GM12878 (cell line): ENCODE results near the gene NT5C. TPM values are rescaled to one million over a fixed set of nuclear protein-coding genes. Genes with fewer than 3 reads are reported as not detected.

Source experiments
- ATAC-seq: fragments of 200-7000 bp; cut with Tn5 transposase; 3 replicates; pipeline ENCODE4 v1.9.1; 2020; ENCODE audit warnings: mild to moderate bottlenecking, moderate library complexity
- BruUV-seq: library from RNA; stranded (reverse); fragments of 400-500 nt; replicated peaks from 2 replicates; lab custom pipeline; 2021; lab: Mats Ljungman, UMichigan
- CTCF ChIA-PET: fragments of 300-600 bp; sonication (Branson Sonifier 250); formaldehyde crosslinking; extraction: SDS; loops from one replicate; lab custom pipeline; 2021; ENCODE audit warnings: inconsistent platforms; lab: Yijun Ruan, JAX
- POLR2A ChIA-PET: fragments of 350-600 bp; formaldehyde crosslinking; extraction: SDS; loops from one replicate; lab custom pipeline; 2021; ENCODE audit warnings: inconsistent platforms; lab: Charles Lee
- RAD21 ChIA-PET: fragments of 300-600 bp; sonication (Branson Sonifier 250); formaldehyde crosslinking; loops from one replicate; lab custom pipeline; 2023; ENCODE audit warnings: antibody characterized with exemption; ENCODE audit not compliant: unreplicated experiment; lab: Charles Lee
- SMC1A ChIA-PET: fragments of 300-600 bp; sonication (Branson Sonifier 250); formaldehyde crosslinking; loops from one replicate; lab custom pipeline; 2023; ENCODE audit not compliant: unreplicated experiment, uncharacterized antibody; lab: Charles Lee
- DNase-seq: peaks from one replicate; pipeline ENCODE4 v3.0.0-alpha.2; 2011; ENCODE audit warnings: low read depth, low spot score
- FAIRE-seq: peaks from 3 replicates; lab custom pipeline; 2011; peaks lifted over from hg19 to GRCh38; lab: Jason Lieb, UNC
- H2AFZ ChIP-seq: 2 replicates; pipeline ENCODE4 v1.6.0; 2011; ENCODE audit warnings: low read depth, low read length, control low read depth; ENCODE audit not compliant: control insufficient read depth
- H3K27ac ChIP-seq: 2 replicates; pipeline ENCODE4 v1.5.1; 2011; ENCODE audit warnings: control low read depth; ENCODE audit not compliant: control insufficient read depth, insufficient read depth
- H3K27me3 ChIP-seq, 2 experiments: replicated peaks in 1 of 2; 2 replicates each; pipeline versions ENCODE4 v1.6.0 to v1.6.1; 2011; ENCODE audit warnings: low read length in 1 of 2; ENCODE audit not compliant: control insufficient read depth in 2 of 2, insufficient read depth in 2 of 2
- H3K36me3 ChIP-seq, 2 experiments: 2 replicates each; pipeline ENCODE4 v1.5.1; 2011; ENCODE audit warnings: low read length in 1 of 2; ENCODE audit not compliant: control insufficient read depth in 2 of 2, insufficient read depth in 2 of 2
- H3K4me1 ChIP-seq: 2 replicates; pipeline ENCODE4 v1.6.1; 2011; ENCODE audit warnings: mild to moderate bottlenecking, low read length, moderate library complexity, mixed read lengths; ENCODE audit not compliant: control insufficient read depth, insufficient read depth
- H3K4me2 ChIP-seq: 2 replicates; pipeline ENCODE4 v1.6.0; 2011; ENCODE audit warnings: control low read depth; ENCODE audit not compliant: control insufficient read depth, insufficient read depth
- H3K4me3 ChIP-seq: fragments of 200-600 bp; sonication (generic); 2 replicates; pipeline ENCODE4 v1.5.1; 2016
- H3K79me2 ChIP-seq: 2 replicates; pipeline ENCODE4 v1.6.0; 2011; ENCODE audit warnings: low read length; ENCODE audit not compliant: control insufficient read depth, insufficient read depth
- H3K9ac ChIP-seq: 2 replicates; pipeline ENCODE4 v1.8.0; 2011; ENCODE audit warnings: low read length, control low read depth, mixed read lengths; ENCODE audit not compliant: control insufficient read depth, insufficient read depth
- H3K9me3 ChIP-seq: replicated peaks from 3 replicates; pipeline ENCODE4 v1.5.1; 2011; ENCODE audit warnings: mild to moderate bottlenecking, low read length; ENCODE audit not compliant: control insufficient read depth, insufficient read depth
- H4K20me1 ChIP-seq: 2 replicates; pipeline ENCODE4 v1.6.0; 2011; ENCODE audit not compliant: control insufficient read depth, insufficient read depth
- ESRRA ChIP-seq: IDR thresholded peaks from 2 replicates; pipeline ENCODE4 v1.6.1; 2012; ENCODE audit warnings: mild to moderate bottlenecking, low read length, improper control_type of control experiment
- FOXM1 ChIP-seq: IDR thresholded peaks from 2 replicates; pipeline ENCODE4 v1.6.1; 2012; ENCODE audit warnings: low read depth, mild to moderate bottlenecking, inconsistent platforms, low read length, moderate library complexity
- GABPA ChIP-seq: IDR thresholded peaks from 2 replicates; pipeline ENCODE4 v1.6.1; 2014; ENCODE audit warnings: antibody characterized with exemption, low read depth, mild to moderate bottlenecking, inconsistent platforms
- LARP7 ChIP-seq: fragments of 450-650 bp; IDR thresholded peaks from 2 replicates; pipeline ENCODE4 v1.6.1; 2017; ENCODE audit warnings: mild to moderate bottlenecking
- SMAD1 ChIP-seq: fragments of 450-650 bp; IDR thresholded peaks from 2 replicates; pipeline ENCODE4 v1.6.1; 2018; ENCODE audit warnings: mild to moderate bottlenecking, low read depth; ENCODE audit not compliant: partially characterized antibody
- SP1 ChIP-seq: IDR thresholded peaks from one replicate; pipeline ENCODE4 v1.6.1; 2011; ENCODE audit warnings: low read depth, low read length
- WGBS: methylation state at CpG from one replicate; pipeline ENCODE4 v1.1.6; 2016; ENCODE audit warnings: low lambda C conversion rate; ENCODE audit not compliant: insufficient replicate concordance, insufficient coverage; ENCODE audit errors: missing lambda C conversion rate; 5-methylcytosine and 5-hydroxymethylcytosine counted together
- in situ Hi-C: fragments of 300-500 bp; cut with MboI; formaldehyde crosslinking; loops from 9 replicates; pipeline ENCODE4 v1.14.3; 2018; ENCODE audit warnings: mixed read lengths
- intact Hi-C: fragments of 100-400 bp; cut with micrococcal nuclease; formaldehyde crosslinking; loops from one replicate; pipeline ENCODE4 v1.14.2; 2022; ENCODE audit not compliant: unreplicated experiment
- polyA plus RNA-seq, 11 experiments: library from polyadenylated mRNA; depleted of rRNA in 4 of 11; unstranded in 6 of 11; stranded (reverse) in 5 of 11; fragments of >200 nt; fragmentation: Nextera tagmentation in 4 of 11; fragmentation: Illumina TruSeq in 1 of 11; extraction: Ambion mirVana in 4 of 11; extraction: Trizol in 1 of 11; gene quantifications; 1 replicate in 1 of 11; 2 replicates in 10 of 11; pipeline versions ENCODE4 v1.2.1 to v1.2.3, GENCODE V29; 2011 to 2016; ENCODE audit warnings: inconsistent platforms in 2 of 11, missing spikeins in 2 of 11, low read depth in 1 of 11
- total RNA-seq, 4 experiments: library from RNA; depleted of rRNA in 3 of 4; stranded (reverse); fragments of >200 nt in 3 of 4; fragmentation: Illumina TruSeq in 1 of 4; extraction: Trizol in 1 of 4; gene quantifications; 2 replicates each; pipeline versions ENCODE4 v1.2.1 to v1.2.3, GENCODE V29; 2013 to 2021
- TF ChIP-seq, protein P1 (sequence below): fragments of 450-650 bp; formaldehyde crosslinking; IDR thresholded peaks from 2 replicates; pipeline ENCODE4 v1.4.0; 2020; ENCODE audit warnings: mild to moderate bottlenecking, moderate library complexity
- TF ChIP-seq, protein P2 (sequence below): IDR thresholded peaks from 2 replicates; pipeline ENCODE4 v1.6.1; 2012; ENCODE audit warnings: low read depth, low read length, improper control_type of control experiment
- TF ChIP-seq, protein P3 (sequence below): IDR thresholded peaks from 2 replicates; pipeline ENCODE4 v1.6.1; 2011; ENCODE audit warnings: low read depth, low read length, improper control_type of control experiment, borderline replicate concordance
- TF ChIP-seq, protein P4 (sequence below): fragments of 450-650 bp; formaldehyde crosslinking; IDR thresholded peaks from 2 replicates; pipeline ENCODE4 v1.5.0; 2022; ENCODE audit warnings: mild to moderate bottlenecking, missing genetic modification characterization
- TF ChIP-seq, protein P5 (sequence below): fragments of 450-650 bp; IDR thresholded peaks from 2 replicates; pipeline ENCODE4 v1.6.1; 2016; ENCODE audit warnings: mild to moderate bottlenecking

The NT5C gene
- total and polyA plus RNA-seq, 10 of the 15 experiments (the other 5 are each of a cell fraction or from before 2014, with no cell fraction given): 3.7 to 158 (median 63.9) TPM

DNA sequence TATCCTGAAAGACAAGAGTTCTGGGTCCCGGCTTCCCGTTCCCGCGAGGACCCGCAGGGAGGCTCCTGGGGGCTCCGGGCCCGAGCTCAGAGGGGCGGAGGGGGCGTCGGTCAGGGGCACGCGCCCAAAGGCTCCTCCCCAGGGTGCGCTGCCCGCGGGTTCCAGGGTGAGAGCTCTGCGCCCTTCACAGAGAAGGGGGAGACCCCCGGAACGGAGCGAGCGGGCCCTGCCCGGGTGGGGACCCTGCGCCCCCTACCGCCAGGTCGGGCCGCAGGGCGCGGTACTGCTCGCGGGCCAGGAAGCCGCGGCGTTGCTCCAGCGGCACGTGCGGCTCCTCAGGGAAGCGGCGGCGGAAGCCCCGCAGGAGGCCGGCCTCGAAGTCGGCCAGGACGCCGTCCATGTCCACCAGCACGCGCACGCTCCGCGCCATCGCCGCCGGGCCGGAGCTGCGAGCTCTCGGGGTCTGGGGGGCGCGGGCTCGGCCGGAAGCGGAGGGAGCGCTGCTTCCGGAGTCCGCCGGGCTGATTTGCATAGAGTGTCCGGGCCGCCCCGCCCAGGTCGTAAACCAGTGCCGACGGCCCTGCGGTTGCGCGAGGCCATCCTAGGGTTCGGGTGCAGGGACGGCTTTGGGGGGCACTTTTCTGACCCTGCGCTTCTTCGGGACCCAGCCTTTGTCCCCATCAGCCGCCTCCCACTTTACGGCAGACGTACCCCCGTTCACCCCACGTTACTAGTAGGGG, at the start of gene NT5C (continued):
- TF ChIP-seq, protein P1, sequence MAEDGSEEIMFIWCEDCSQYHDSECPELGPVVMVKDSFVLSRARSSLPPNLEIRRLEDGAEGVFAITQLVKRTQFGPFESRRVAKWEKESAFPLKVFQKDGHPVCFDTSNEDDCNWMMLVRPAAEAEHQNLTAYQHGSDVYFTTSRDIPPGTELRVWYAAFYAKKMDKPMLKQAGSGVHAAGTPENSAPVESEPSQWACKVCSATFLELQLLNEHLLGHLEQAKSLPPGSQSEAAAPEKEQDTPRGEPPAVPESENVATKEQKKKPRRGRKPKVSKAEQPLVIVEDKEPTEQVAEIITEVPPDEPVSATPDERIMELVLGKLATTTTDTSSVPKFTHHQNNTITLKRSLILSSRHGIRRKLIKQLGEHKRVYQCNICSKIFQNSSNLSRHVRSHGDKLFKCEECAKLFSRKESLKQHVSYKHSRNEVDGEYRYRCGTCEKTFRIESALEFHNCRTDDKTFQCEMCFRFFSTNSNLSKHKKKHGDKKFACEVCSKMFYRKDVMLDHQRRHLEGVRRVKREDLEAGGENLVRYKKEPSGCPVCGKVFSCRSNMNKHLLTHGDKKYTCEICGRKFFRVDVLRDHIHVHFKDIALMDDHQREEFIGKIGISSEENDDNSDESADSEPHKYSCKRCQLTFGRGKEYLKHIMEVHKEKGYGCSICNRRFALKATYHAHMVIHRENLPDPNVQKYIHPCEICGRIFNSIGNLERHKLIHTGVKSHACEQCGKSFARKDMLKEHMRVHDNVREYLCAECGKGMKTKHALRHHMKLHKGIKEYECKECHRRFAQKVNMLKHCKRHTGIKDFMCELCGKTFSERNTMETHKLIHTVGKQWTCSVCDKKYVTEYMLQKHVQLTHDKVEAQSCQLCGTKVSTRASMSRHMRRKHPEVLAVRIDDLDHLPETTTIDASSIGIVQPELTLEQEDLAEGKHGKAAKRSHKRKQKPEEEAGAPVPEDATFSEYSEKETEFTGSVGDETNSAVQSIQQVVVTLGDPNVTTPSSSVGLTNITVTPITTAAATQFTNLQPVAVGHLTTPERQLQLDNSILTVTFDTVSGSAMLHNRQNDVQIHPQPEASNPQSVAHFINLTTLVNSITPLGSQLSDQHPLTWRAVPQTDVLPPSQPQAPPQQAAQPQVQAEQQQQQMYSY (CRISPR knock-in tag): no peak
- TF ChIP-seq, protein P2, sequence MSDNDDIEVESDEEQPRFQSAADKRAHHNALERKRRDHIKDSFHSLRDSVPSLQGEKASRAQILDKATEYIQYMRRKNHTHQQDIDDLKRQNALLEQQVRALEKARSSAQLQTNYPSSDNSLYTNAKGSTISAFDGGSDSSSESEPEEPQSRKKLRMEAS: peak; percentile 84
- TF ChIP-seq FOXM1 (no peak), LARP7 (peak; percentile 100)

DNA sequence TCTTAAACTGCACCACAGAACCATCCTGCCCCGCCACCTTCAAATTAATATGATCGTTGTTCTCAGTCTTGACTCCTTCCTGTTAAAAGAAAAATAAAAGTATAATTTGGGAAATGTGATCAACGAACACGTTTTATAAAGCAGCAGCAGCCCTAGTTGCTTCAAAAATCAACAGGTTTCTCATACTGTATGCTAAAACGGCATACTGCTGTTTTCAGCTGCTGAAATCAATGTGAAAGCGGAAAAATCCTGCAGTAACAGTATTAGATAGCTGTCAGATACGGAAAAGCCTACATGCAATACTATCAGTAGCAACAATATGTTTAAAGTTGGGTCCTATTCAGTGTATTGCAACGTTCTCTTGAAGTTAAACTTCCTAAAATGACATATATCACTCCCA, 49.6 kb upstream of the NT5C start:
- H3K27me3 ChIP-seq: no peaks in the 10 kb centered on the region
- BruUV-seq: no TSS peak
- TF ChIP-seq SP1 (no peak), GABPA (no peak), SMAD1 (no peak), ESRRA (no peak)
- TF ChIP-seq, protein P3, sequence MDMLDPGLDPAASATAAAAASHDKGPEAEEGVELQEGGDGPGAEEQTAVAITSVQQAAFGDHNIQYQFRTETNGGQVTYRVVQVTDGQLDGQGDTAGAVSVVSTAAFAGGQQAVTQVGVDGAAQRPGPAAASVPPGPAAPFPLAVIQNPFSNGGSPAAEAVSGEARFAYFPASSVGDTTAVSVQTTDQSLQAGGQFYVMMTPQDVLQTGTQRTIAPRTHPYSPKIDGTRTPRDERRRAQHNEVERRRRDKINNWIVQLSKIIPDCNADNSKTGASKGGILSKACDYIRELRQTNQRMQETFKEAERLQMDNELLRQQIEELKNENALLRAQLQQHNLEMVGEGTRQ: no peak
- TF ChIP-seq, protein P4, sequence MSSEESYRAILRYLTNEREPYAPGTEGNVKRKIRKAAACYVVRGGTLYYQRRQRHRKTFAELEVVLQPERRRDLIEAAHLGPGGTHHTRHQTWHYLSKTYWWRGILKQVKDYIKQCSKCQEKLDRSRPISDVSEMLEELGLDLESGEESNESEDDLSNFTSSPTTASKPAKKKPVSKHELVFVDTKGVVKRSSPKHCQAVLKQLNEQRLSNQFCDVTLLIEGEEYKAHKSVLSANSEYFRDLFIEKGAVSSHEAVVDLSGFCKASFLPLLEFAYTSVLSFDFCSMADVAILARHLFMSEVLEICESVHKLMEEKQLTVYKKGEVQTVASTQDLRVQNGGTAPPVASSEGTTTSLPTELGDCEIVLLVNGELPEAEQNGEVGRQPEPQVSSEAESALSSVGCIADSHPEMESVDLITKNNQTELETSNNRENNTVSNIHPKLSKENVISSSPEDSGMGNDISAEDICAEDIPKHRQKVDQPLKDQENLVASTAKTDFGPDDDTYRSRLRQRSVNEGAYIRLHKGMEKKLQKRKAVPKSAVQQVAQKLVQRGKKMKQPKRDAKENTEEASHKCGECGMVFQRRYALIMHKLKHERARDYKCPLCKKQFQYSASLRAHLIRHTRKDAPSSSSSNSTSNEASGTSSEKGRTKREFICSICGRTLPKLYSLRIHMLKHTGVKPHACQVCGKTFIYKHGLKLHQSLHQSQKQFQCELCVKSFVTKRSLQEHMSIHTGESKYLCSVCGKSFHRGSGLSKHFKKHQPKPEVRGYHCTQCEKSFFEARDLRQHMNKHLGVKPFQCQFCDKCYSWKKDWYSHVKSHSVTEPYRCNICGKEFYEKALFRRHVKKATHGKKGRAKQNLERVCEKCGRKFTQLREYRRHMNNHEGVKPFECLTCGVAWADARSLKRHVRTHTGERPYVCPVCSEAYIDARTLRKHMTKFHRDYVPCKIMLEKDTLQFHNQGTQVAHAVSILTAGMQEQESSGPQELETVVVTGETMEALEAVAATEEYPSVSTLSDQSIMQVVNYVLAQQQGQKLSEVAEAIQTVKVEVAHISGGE (CRISPR knock-in tag): no peak
- TF ChIP-seq, protein P5, sequence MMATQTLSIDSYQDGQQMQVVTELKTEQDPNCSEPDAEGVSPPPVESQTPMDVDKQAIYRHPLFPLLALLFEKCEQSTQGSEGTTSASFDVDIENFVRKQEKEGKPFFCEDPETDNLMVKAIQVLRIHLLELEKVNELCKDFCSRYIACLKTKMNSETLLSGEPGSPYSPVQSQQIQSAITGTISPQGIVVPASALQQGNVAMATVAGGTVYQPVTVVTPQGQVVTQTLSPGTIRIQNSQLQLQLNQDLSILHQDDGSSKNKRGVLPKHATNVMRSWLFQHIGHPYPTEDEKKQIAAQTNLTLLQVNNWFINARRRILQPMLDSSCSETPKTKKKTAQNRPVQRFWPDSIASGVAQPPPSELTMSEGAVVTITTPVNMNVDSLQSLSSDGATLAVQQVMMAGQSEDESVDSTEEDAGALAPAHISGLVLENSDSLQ: no peak

More for the DNA sequence above, 49.6 kb upstream of the NT5C start:
- 2% methylated on average over 8 of the region's 8 CpGs for WGBS
- no peak for ATAC-seq
- intact Hi-C loops (loop anchor here (5.0 kb wide), 1 partner anchor 149 kb away; no protein-coding TSS in a partner anchor), in situ Hi-C loops (no loop called here)
- CTCF ChIA-PET: interaction anchor here (0.6 to 2.2 kb wide), 7 partner anchors 10 to 220 kb away, joined by 3 to 19 read pairs (median 5); no protein-coding TSS in a partner anchor
- H3K4me2 ChIP-seq: peak overlapping the region; percentile 83
- H3K36me3 ChIP-seq: peaks cover 1 to 11% of the 10 kb centered on the region in 2 experiments
- H3K4me3 ChIP-seq: peak overlapping the region; percentile 92
- H2AFZ ChIP-seq: no peak overlapping the region
- no peak for DNase-seq
- RAD21 ChIA-PET: interaction anchor here (1.0 to 2.4 kb wide), 4 partner anchors 8 to 220 kb away, joined by 4 to 9 read pairs (median 4); no protein-coding TSS in a partner anchor
- peak overlapping the region; percentile 89 for H3K9ac ChIP-seq
- peak overlapping the region; percentile 95 for H3K27ac ChIP-seq
- H3K4me1 ChIP-seq: no peaks in the 10 kb centered on the region
- no peaks in the 10 kb centered on the region for H4K20me1 ChIP-seq
- SMC1A ChIA-PET: interaction anchor here (0.6 to 2.4 kb wide), 6 partner anchors 9 to 232 kb away, joined by 3 to 9 read pairs (median 4); no protein-coding TSS in a partner anchor
- H3K79me2 ChIP-seq: peaks cover 60% of the 10 kb centered on the region
- H3K9me3 ChIP-seq: no peaks in the 10 kb centered on the region
- no peak for FAIRE-seq
- POLR2A ChIA-PET: interaction anchor here (0.6 to 1.4 kb wide), 9 partner anchors 9 to 168 kb away, joined by 3 to 7 read pairs (median 3); partner anchors contain the start of genes JPT1, NT5C and NUP85
